GM21576 (cell line): ENCODE results near the gene AAGAB.
"Not testable (repeated sequence)": the region's sequence is repeated elsewhere in the genome, so short reads cannot be mapped to it uniquely, and the experiment has no call there.

ENCODE experiments used
- ATAC-seq: cut with Tn5 transposase; IDR thresholded peaks from one replicate; pipeline ENCODE4 v1.9.1; 2021; ENCODE audit warnings: mild to moderate bottlenecking, moderate library complexity; ENCODE audit not compliant: unreplicated experiment

The AAGAB gene

GRCh38 chr15:67154249-67154648 is 100.2 kb downstream of the AAGAB start:
- ATAC-seq = no peak

DNA sequence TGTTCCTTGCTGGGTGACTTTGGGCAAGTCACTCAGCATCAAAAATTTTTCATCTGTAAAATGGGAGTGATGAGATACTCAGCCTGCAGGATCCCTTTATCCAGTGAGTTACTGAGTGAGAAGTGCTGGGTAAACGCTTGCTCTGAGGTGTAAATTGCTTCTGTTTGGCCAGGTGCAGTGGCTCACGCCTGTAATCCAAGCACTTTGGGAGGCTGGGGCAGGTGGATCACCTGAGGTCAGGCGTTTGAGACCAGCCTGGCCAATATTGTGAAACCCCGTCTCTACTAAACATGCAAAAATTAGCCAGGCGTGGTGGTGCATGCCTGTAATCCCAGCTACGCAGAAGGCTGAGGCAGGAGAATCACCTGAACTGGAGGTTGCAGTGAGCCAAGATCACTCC is 101.4 kb downstream of the AAGAB start:
- ATAC-seq = not testable (repeated sequence)

DNA sequence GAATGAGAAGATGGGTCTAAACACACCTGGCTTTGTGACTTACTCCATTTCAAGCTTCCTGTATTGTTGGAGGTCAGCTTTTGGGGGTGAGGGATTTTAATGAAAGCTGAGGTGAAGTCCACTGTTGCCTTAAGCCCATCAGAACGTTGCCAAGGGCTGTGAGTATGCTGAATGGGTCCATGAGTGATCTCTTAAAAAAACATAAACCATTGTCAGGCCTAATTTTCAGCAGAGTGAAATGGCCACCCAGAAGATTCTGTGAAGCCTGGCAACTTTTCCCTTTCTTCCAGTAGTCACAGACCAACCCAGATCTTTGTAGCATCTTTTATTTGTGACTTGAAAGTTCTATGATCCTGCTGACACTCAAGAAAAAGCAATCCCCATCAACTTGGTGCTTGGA is 102.0 kb downstream of the AAGAB start:
- ATAC-seq = no peak
